Measurements from ENCODE around the gene SPRYD3.

DNA sequence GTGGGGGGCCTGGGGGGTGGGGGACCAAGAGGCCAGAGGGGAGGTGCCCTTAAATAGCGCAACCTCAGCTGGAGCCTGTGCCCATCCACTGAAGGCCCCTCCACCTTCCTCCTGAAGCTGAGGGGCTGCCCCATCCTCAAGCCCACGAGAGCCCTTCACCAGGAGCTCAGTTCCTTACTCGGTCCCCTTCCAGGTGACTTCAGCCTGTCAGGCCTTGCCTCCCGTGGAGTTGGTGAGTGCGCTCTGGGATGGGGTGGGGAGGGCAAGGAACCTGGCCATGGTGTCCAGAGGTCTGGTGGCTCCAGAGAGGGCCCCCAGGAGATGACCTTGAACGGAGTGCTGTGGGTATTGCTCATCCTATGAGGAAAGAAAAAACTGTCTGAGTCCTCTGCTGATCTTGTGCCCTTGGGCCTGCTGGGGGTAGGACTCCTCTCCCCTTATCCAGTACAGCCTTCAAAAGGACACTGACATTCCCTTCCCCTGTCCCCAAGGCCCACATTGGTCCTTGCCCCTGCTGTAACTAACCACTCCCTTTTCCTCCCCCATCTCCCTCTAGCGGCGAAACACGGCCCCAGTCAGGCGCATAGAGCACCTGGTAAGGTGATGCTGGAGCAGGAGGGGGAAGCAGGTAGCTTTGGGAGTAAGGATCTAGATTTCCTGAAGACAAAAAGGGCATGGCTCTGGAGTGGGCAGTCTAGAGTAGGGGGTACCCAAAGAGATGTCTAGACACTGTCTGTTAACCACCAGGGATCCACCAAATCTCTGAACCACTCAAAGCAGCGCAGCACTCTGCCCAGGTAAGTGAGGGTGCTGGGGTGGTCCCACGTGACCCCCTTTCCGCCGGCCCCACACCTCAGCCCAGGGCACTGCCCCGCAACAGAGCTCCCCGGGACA, 25.7 kb downstream of the SPRYD3 start:
- no peak for TF ChIP-seq POLR2A (IDR thresholded peaks at IDR 0.05; ENCODE audit: low read length)
- no peak for TF ChIP-seq GATA1 (IDR thresholded peaks at IDR 0.05; ENCODE audit: low read depth, low read length)
